Thyroid gland (tissue), 4 donors: ENCODE results near the gene CEACAM20.

Source experiments
- CTCF ChIP-seq, 6 experiments: fragments of 200-600 bp in 3 of 6; fragments of 450-650 bp in 3 of 6; sonication (generic) in 3 of 6; IDR thresholded peaks; one replicate each; pipeline ENCODE4 v1.5.1; 2016 to 2019; ENCODE audit warnings: antibody characterized with exemption in 6 of 6, mild to moderate bottlenecking in 2 of 6, inconsistent platforms in 1 of 6, moderate library complexity in 1 of 6
- POLR2A ChIP-seq, 2 donors: fragments of 450-650 bp; IDR thresholded peaks; one replicate each; pipeline ENCODE4 v1.6.1; 2017; ENCODE audit warnings: antibody characterized with exemption in 2 of 2, mild to moderate bottlenecking in 2 of 2, moderate library complexity in 1 of 2

- no peak for TF ChIP-seq CTCF (IDR thresholded peaks at IDR 0.05)
- no peak for TF ChIP-seq POLR2A (IDR thresholded peaks at IDR 0.05)
Observed at GRCh38 chr19:44566984-44567383, 37.5 kb upstream of the CEACAM20 start.
